Measurements from ENCODE around the gene DNAJC8. TPM values are rescaled to one million over a fixed set of nuclear protein-coding genes. Genes with fewer than 3 reads are reported as not detected.

DNAJC8 gene
- total RNA-seq, 1 experiment from 2014 or later, result 135 TPM

GRCh38 chr1:28159680-28160079 is 73.1 kb downstream of the DNAJC8 start:
- CTCF ChIA-PET, result no interaction called here
- no peaks in the 10 kb centered on the region for H3K36me3 ChIP-seq (ENCODE audit: insufficient read depth, low read length, poor library complexity, severe bottlenecking)
- H3K9me3 ChIP-seq (ENCODE audit: low read depth, low read length, poor library complexity, severe bottlenecking), result no peaks in the 10 kb centered on the region
- no peaks in the 10 kb centered on the region for H3K27me3 ChIP-seq (replicated peaks; ENCODE audit: insufficient read depth, low read depth, low read length, poor library complexity)
- no TSS peak for BruUV-seq (replicated peaks)
- intact Hi-C loops (cut with micrococcal nuclease; ENCODE audit: unreplicated experiment), result no loop called here
- H3K4me3 ChIP-seq (ENCODE audit: low read depth, low read length, poor library complexity, severe bottlenecking), result no peak overlapping the region
- no peak overlapping the region for H3K27ac ChIP-seq (ENCODE audit: low read depth, low read length, poor library complexity, severe bottlenecking)
- POLR2A ChIA-PET (ENCODE audit: low non-redundant PET), result no interaction called here
- H3K4me1 ChIP-seq (ENCODE audit: insufficient read depth, low read length, poor library complexity, severe bottlenecking), result no peaks in the 10 kb centered on the region
- TF ChIP-seq CTCF (conservative IDR thresholded peaks at IDR 0.05; ENCODE audit: low read depth, low read length) (no peak), EZH2 (IDR thresholded peaks at IDR 0.05; ENCODE audit: borderline replicate concordance, low read depth, low read length, poor library complexity, severe bottlenecking) (no peak)
- no peak for DNase-seq (ENCODE audit: low spot score)

- Histone ChIP-seq H3K9me3 (ENCODE audit: low read depth, low read length, poor library complexity, severe bottlenecking) (no peaks in the 10 kb centered on the region), H3K27me3 (replicated peaks; ENCODE audit: insufficient read depth, low read depth, low read length, poor library complexity) (no peaks in the 10 kb centered on the region), H3K36me3 (ENCODE audit: insufficient read depth, low read length, poor library complexity, severe bottlenecking) (no peaks in the 10 kb centered on the region), H3K27ac (ENCODE audit: low read depth, low read length, poor library complexity, severe bottlenecking) (no peak overlapping the region), H3K4me3 (ENCODE audit: low read depth, low read length, poor library complexity, severe bottlenecking) (no peak overlapping the region), H3K4me1 (ENCODE audit: insufficient read depth, low read length, poor library complexity, severe bottlenecking) (no peaks in the 10 kb centered on the region)
- CTCF ChIA-PET, result no interaction called here
- TF ChIP-seq CTCF (conservative IDR thresholded peaks at IDR 0.05; ENCODE audit: low read depth, low read length), result no peak
- DNase-seq (ENCODE audit: low spot score), result no peak
- intact Hi-C loops (cut with micrococcal nuclease; ENCODE audit: unreplicated experiment), result no loop called here
- POLR2A ChIA-PET (ENCODE audit: low non-redundant PET), result interaction anchor here (0.7 kb wide), 1 partner anchor 1177 kb away, joined by 3 read pairs; no protein-coding TSS in a partner anchor
- BruUV-seq (replicated peaks), result no TSS peak
Observed at GRCh38 chr1:28159243-28159642, 73.6 kb downstream of the DNAJC8 start.

- Histone ChIP-seq H3K36me3 (ENCODE audit: insufficient read depth, low read length, poor library complexity, severe bottlenecking) (no peaks in the 10 kb centered on the region), H3K4me3 (ENCODE audit: low read depth, low read length, poor library complexity, severe bottlenecking) (no peak overlapping the region), H3K27me3 (replicated peaks; ENCODE audit: insufficient read depth, low read depth, low read length, poor library complexity) (no peaks in the 10 kb centered on the region), H3K4me1 (ENCODE audit: insufficient read depth, low read length, poor library complexity, severe bottlenecking) (no peaks in the 10 kb centered on the region), H3K27ac (ENCODE audit: low read depth, low read length, poor library complexity, severe bottlenecking) (no peak overlapping the region), H3K9me3 (ENCODE audit: low read depth, low read length, poor library complexity, severe bottlenecking) (no peaks in the 10 kb centered on the region)
- TF ChIP-seq CTCF (conservative IDR thresholded peaks at IDR 0.05; ENCODE audit: low read depth, low read length) (no peak), EZH2 (IDR thresholded peaks at IDR 0.05; ENCODE audit: borderline replicate concordance, low read depth, low read length, poor library complexity, severe bottlenecking) (no peak)
- CTCF ChIA-PET, result no interaction called here
- intact Hi-C loops (cut with micrococcal nuclease; ENCODE audit: unreplicated experiment), result no loop called here
- DNase-seq (ENCODE audit: low spot score), result no peak
- BruUV-seq (replicated peaks), result no TSS peak
- POLR2A ChIA-PET (ENCODE audit: low non-redundant PET), result no interaction called here
Observed at GRCh38 chr1:28157894-28158293, 74.9 kb downstream of the DNAJC8 start.
